ENCODE measurements around the gene MRPS30.

DNA sequence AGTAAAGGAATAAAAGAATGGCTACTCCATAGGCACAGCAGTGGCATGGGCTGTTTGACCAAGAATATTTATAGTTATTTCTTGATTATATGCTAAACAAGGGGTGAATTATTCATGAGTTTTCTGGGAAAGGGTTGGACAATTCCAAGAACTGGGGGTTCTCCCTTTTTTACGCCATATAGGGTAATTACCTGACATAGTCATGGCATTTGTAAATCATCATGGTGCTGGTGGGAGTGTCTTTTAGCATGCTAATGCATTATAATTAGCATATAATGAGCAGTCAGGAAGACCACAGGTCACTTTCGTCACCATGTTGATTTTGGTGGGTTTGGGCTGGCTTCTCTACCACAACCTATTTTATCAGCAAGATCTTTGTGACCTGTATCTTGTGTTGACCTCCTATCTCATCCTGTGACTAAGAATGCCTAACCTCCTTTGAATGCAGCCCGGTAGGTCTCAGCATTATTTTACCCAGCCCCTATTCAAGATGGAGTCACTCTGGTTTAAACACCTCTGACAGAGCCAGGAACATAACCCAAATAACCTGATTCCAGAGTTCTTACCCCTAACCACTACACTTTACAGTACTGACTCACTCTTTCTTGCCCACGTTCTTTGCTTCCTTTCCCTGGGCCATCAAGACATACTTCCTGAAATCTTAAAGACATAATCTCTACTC is 25.0 kb upstream of the MRPS30 start:
- TF ChIP-seq, protein P1, sequence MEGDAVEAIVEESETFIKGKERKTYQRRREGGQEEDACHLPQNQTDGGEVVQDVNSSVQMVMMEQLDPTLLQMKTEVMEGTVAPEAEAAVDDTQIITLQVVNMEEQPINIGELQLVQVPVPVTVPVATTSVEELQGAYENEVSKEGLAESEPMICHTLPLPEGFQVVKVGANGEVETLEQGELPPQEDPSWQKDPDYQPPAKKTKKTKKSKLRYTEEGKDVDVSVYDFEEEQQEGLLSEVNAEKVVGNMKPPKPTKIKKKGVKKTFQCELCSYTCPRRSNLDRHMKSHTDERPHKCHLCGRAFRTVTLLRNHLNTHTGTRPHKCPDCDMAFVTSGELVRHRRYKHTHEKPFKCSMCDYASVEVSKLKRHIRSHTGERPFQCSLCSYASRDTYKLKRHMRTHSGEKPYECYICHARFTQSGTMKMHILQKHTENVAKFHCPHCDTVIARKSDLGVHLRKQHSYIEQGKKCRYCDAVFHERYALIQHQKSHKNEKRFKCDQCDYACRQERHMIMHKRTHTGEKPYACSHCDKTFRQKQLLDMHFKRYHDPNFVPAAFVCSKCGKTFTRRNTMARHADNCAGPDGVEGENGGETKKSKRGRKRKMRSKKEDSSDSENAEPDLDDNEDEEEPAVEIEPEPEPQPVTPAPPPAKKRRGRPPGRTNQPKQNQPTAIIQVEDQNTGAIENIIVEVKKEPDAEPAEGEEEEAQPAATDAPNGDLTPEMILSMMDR (IDR thresholded peaks at IDR 0.05), result no peak
- TF ChIP-seq POLR2AphosphoS5 (IDR thresholded peaks at IDR 0.05; ENCODE audit: low read depth, low read length), result no peak
- TF ChIP-seq, protein P2, sequence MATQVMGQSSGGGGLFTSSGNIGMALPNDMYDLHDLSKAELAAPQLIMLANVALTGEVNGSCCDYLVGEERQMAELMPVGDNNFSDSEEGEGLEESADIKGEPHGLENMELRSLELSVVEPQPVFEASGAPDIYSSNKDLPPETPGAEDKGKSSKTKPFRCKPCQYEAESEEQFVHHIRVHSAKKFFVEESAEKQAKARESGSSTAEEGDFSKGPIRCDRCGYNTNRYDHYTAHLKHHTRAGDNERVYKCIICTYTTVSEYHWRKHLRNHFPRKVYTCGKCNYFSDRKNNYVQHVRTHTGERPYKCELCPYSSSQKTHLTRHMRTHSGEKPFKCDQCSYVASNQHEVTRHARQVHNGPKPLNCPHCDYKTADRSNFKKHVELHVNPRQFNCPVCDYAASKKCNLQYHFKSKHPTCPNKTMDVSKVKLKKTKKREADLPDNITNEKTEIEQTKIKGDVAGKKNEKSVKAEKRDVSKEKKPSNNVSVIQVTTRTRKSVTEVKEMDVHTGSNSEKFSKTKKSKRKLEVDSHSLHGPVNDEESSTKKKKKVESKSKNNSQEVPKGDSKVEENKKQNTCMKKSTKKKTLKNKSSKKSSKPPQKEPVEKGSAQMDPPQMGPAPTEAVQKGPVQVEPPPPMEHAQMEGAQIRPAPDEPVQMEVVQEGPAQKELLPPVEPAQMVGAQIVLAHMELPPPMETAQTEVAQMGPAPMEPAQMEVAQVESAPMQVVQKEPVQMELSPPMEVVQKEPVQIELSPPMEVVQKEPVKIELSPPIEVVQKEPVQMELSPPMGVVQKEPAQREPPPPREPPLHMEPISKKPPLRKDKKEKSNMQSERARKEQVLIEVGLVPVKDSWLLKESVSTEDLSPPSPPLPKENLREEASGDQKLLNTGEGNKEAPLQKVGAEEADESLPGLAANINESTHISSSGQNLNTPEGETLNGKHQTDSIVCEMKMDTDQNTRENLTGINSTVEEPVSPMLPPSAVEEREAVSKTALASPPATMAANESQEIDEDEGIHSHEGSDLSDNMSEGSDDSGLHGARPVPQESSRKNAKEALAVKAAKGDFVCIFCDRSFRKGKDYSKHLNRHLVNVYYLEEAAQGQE (IDR thresholded peaks at IDR 0.05; ENCODE audit: insufficient read depth in 1 of 2, low read depth in 2 of 2, low read length in 1 of 2), result no peak
- TF ChIP-seq SIN3A (IDR thresholded peaks at IDR 0.05; ENCODE audit: borderline replicate concordance, insufficient read depth, low read depth, low read length), result no peak
